Effector memory CD4-positive, alpha-beta T cell (primary cell): Measurements from ENCODE around the gene KRTAP5-5.
A peak's percentile ranks its signal among the peaks of the same experiment; 100 is the strongest.

Experiments used
- DNase-seq, 3 donors: peaks; one replicate each; pipeline ENCODE4 v3.0.0-alpha.2; 2020
- H3K27ac ChIP-seq: 2 replicates; pipeline ENCODE4 v1.7.0; 2013; ENCODE audit warnings: mild to moderate bottlenecking, low read length, moderate library complexity; ENCODE audit not compliant: insufficient read depth, poor library complexity, severe bottlenecking
- H3K27me3 ChIP-seq: replicated peaks from 2 replicates; pipeline ENCODE4 v1.7.0; 2013; ENCODE audit warnings: mild to moderate bottlenecking, low read length; ENCODE audit not compliant: insufficient read depth, control insufficient read depth, poor library complexity, severe bottlenecking
- H3K36me3 ChIP-seq: 2 replicates; pipeline ENCODE4 v1.7.0; 2013; ENCODE audit warnings: mild to moderate bottlenecking, low read length, moderate library complexity; ENCODE audit not compliant: control insufficient read depth, insufficient read depth
- H3K4me1 ChIP-seq: 2 replicates; pipeline ENCODE4 v1.7.0; 2013; ENCODE audit warnings: low read length, mild to moderate bottlenecking; ENCODE audit not compliant: control insufficient read depth, insufficient read depth, poor library complexity, severe bottlenecking
- H3K4me3 ChIP-seq: 2 replicates; pipeline ENCODE4 v1.7.0; 2013; ENCODE audit warnings: low read length, low read depth, mild to moderate bottlenecking; ENCODE audit not compliant: insufficient read depth, poor library complexity, severe bottlenecking
- H3K9me3 ChIP-seq: 2 replicates; pipeline ENCODE4 v1.7.0; 2013; ENCODE audit warnings: mild to moderate bottlenecking, low read length, moderate library complexity; ENCODE audit not compliant: control insufficient read depth

KRTAP5-5 gene

GRCh38 chr11:1648653-1649420 is 19.3 kb downstream of the KRTAP5-5 start:
- H3K9me3 ChIP-seq: no peaks in the 10 kb centered on the region
- peaks cover 3% of the 10 kb centered on the region for H3K4me1 ChIP-seq
- no peaks in the 10 kb centered on the region for H3K27me3 ChIP-seq
- no peaks in the 10 kb centered on the region for H3K36me3 ChIP-seq
- no peak overlapping the region for H3K27ac ChIP-seq
- no peak overlapping the region for H3K4me3 ChIP-seq
- DNase-seq: no peak

- peaks cover 3% of the 10 kb centered on the region for H3K4me1 ChIP-seq
- no peaks in the 10 kb centered on the region for H3K36me3 ChIP-seq
- H3K27me3 ChIP-seq: peaks cover 4% of the 10 kb centered on the region
- H3K4me3 ChIP-seq: no peak overlapping the region
- H3K9me3 ChIP-seq: no peaks in the 10 kb centered on the region
- H3K27ac ChIP-seq: no peak overlapping the region
- DNase-seq: no peak
Measured at GRCh38 chr11:1650034-1650917, 20.7 kb downstream of the KRTAP5-5 start.

DNA sequence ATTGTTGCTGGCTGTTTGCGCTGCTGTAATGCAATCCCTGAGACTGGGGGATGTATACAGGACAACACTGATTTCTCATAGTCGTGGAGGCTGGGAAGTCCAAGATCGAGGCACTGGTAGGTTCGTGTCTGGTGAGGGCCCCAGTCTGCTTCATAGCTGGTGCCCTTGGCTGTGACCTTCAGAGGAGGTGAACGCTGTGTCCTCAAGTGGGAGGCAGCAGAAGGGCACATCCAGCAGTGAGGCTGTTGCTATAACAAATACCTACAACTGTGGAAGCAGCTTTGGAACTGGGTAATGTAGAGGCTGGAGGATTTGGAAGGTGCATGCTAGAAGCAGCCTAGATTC is 21.3 kb downstream of the KRTAP5-5 start:
- Histone ChIP-seq H3K27ac (no peak overlapping the region), H3K27me3 (peaks cover 4% of the 10 kb centered on the region), H3K4me1 (peaks cover 3% of the 10 kb centered on the region), H3K4me3 (no peak overlapping the region), H3K9me3 (no peaks in the 10 kb centered on the region), H3K36me3 (no peaks in the 10 kb centered on the region)
- DNase-seq: no peak

DNA sequence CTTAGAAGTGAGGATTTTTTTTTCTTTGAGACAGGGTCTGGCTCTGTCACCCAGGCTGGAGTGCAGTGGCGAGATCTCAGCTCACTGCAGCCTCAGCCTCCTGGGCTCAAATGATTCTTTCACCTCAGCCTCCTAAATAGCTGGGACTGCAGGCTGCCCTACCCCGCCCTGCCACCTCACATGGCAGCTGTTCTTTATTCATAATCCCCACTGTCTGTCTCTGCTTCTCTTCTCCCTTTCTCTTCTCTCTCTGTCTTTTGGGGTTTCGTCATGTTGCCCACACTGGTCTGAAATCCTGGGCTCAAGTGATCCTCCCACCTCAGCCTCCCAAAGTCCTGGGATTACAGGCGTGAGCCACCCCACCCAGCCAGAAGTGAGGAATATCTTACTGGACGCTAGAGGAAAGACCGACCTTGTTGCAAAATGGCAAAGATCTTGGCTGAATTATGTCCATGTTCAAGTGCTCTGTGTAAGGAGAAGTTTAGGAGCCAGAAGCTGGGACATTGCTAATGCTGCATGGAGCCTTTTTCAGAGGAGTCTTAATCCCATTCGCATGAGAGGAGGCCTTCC is 21.9 kb downstream of the KRTAP5-5 start:
- no peak overlapping the region for H3K27ac ChIP-seq
- no peak for DNase-seq
- H3K27me3 ChIP-seq: peaks cover 4% of the 10 kb centered on the region

DNA sequence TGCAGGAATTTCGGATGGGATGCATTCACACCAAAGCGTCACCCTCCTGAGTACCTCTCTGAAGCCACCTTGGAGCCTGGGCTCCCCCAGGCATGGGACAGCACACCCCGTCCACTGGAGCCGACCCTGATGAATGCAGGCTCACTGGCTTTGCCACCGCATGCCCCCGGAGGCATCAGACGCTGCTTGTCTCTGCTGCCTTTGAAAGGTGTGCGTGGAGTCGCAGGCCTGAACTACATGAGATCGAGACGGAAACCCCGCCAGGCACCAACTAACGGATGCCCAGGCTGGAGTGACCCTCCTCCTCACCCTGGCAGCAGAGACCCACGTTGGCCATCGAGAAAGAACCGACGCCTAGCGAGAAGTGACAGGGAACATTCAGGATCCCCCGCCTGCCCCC is 22.5 kb downstream of the KRTAP5-5 start:
- H3K4me3 ChIP-seq: no peak overlapping the region
- DNase-seq: no peak
- H3K9me3 ChIP-seq: no peaks in the 10 kb centered on the region
- peaks cover 3% of the 10 kb centered on the region for H3K4me1 ChIP-seq
- H3K36me3 ChIP-seq: no peaks in the 10 kb centered on the region
- H3K27ac ChIP-seq: no peak overlapping the region
- peaks cover 4% of the 10 kb centered on the region for H3K27me3 ChIP-seq

More for the DNA sequence above, 21.9 kb downstream of the KRTAP5-5 start:
- no peaks in the 10 kb centered on the region for H3K36me3 ChIP-seq
- H3K4me3 ChIP-seq: no peak overlapping the region
- no peaks in the 10 kb centered on the region for H3K9me3 ChIP-seq
- peaks cover 3% of the 10 kb centered on the region for H3K4me1 ChIP-seq

DNA sequence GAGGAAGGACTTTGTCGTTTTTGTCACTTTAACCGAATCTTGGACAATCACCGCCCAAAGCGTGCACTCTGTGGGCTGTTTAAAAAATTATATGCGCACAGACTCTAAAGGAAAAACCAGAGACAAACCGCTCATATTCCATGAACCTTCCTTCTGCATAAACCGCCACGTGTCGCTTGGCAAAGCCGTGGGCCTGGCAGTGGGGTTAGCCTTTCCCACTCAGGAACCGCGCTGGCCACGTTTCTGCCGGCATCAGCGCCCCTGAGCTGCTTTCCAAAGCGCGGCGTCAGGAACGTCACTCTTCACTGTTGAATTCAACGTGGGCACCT is 22.8 kb downstream of the KRTAP5-5 start:
- no peak for DNase-seq
- Histone ChIP-seq H3K27ac (no peak overlapping the region), H3K4me1 (peaks cover 3% of the 10 kb centered on the region), H3K9me3 (no peaks in the 10 kb centered on the region), H3K27me3 (peaks cover 4% of the 10 kb centered on the region), H3K36me3 (no peaks in the 10 kb centered on the region), H3K4me3 (no peak overlapping the region)

- Histone ChIP-seq H3K36me3 (no peaks in the 10 kb centered on the region), H3K4me1 (peaks cover 3% of the 10 kb centered on the region), H3K9me3 (no peaks in the 10 kb centered on the region), H3K27me3 (peaks cover 4% of the 10 kb centered on the region), H3K27ac (no peak overlapping the region), H3K4me3 (no peak overlapping the region)
- peak; percentile 52 to 68 (median 61) for DNase-seq
Measured at GRCh38 chr11:1652771-1653540, 23.4 kb downstream of the KRTAP5-5 start.

DNA sequence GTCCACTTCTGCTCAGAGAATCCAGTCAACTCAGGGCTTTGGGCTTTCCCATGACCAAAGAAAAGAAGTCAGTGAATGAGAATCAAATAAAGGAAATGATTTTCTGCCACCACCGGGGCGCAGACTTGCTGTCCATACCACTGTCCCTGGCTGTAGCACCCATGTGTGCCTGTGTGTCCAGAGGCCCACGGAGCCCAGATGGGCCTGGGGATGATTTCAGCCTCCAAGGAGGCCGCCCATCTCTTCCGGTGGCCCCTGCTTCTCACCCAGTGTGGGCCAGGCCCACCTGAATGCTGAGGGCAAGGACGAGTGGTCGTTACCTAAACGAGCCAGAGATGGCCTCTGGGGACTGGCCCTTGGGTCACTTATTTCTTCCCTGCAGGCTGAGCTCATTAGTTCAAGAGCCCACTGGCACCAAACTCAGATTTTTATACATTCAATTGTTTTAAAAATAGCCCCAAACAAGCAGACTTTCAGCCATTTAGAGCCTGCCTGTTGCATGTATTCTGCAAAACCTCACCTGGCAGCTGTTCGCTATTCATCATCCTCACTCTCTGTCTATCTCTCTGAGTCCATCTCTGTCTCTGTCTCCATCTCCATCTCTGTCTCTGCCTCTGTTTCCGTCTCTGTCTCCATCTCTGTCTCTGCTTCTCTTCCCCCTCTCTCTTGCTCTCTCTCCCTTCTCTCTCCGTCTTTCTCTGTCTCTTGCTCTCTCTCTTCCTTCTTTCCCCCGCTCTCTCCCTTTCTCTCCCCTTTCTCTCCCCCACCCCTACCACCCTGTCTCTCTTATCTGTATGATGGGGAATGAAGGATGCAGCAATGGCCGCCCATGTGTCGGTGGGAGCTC is 24.2 kb downstream of the KRTAP5-5 start:
- Histone ChIP-seq H3K36me3 (no peaks in the 10 kb centered on the region), H3K27me3 (peaks cover 4% of the 10 kb centered on the region), H3K4me3 (no peak overlapping the region), H3K9me3 (no peaks in the 10 kb centered on the region), H3K27ac (no peak overlapping the region), H3K4me1 (peaks cover 3% of the 10 kb centered on the region)
- no peak for DNase-seq
